ENCODE data around the gene AQP6. TPM values are rescaled to one million over a fixed set of nuclear protein-coding genes. Genes with fewer than 3 reads are reported as not detected.

Gene AQP6
- total RNA-seq, 1 experiment from 2014 or later = 0.31 TPM

DNA sequence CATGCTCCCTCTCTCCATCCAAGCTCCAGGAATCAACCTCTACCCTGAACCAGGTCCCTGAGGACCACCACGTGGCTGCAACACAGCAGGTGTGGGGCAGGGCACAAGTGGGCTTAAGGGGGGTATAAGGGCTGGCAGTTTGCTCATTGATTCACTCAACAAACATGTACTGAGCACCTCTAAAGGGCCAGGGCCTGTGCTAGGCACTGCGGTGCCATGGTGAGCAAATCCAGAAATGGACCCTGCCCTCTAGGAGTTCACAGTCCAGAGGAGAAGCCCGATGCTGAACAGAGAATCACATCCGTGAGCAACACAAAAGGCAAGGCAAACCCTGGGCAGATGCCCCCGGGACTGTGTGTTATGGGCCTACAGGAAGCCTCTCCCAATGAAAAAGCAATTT lies 28.7 kb upstream of the AQP6 start:
- intact Hi-C loops (cut with micrococcal nuclease; ENCODE audit: unreplicated experiment) = no loop called here
- H3K27ac ChIP-seq (ENCODE audit: low read length) = peak overlapping the region; percentile 23; the same call in 1 of the 2 replicates

DNA sequence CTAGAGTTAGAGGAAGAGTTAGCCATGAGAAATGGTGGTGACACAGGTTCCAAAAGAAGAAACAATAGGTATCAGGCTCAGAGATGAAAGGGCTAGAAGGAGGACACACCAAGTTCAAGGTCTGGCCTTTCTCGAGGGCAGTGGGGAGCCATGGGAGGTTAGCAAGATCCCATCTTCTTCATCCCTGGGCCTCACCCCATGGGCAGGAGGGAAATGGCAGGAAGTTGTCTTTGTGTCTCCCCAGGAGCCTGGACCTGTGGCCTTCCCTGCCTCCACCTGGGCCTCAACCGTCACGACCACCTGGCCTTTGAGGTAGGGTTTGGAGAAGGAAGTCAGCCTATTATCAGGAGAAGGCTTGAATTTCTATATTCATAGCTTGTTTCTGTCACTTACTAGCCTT lies 28.0 kb upstream of the AQP6 start:
- ChIA-PET CTCF (interaction anchor here (0.9 to 1.7 kb wide), 2 partner anchors 10 to 18 kb away, joined by 4 to 5 read pairs; no protein-coding TSS in a partner anchor), POLR2A (no interaction called here)
- in situ Hi-C loops (cut with HindIII; ENCODE audit: low pct_unique_long_range_greater_than_20kb, low sequenced_read_pairs) (no loop called here), intact Hi-C loops (cut with micrococcal nuclease; ENCODE audit: unreplicated experiment) (loop anchor here (5.0 kb wide), 1 partner anchor 77 kb away; no protein-coding TSS in a partner anchor)
- TF ChIP-seq, protein P1, sequence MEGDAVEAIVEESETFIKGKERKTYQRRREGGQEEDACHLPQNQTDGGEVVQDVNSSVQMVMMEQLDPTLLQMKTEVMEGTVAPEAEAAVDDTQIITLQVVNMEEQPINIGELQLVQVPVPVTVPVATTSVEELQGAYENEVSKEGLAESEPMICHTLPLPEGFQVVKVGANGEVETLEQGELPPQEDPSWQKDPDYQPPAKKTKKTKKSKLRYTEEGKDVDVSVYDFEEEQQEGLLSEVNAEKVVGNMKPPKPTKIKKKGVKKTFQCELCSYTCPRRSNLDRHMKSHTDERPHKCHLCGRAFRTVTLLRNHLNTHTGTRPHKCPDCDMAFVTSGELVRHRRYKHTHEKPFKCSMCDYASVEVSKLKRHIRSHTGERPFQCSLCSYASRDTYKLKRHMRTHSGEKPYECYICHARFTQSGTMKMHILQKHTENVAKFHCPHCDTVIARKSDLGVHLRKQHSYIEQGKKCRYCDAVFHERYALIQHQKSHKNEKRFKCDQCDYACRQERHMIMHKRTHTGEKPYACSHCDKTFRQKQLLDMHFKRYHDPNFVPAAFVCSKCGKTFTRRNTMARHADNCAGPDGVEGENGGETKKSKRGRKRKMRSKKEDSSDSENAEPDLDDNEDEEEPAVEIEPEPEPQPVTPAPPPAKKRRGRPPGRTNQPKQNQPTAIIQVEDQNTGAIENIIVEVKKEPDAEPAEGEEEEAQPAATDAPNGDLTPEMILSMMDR (IDR thresholded peaks at IDR 0.05) = no peak
- TF ChIP-seq POLR2AphosphoS5 (IDR thresholded peaks at IDR 0.05; ENCODE audit: low read depth, low read length) (no peak), SIN3A (IDR thresholded peaks at IDR 0.05; ENCODE audit: borderline replicate concordance, insufficient read depth, low read depth, low read length) (no peak), TCF7L2 (IDR thresholded peaks at IDR 0.05; ENCODE audit: low read depth, low read length) (no peak)
- TF ChIP-seq, protein P2, sequence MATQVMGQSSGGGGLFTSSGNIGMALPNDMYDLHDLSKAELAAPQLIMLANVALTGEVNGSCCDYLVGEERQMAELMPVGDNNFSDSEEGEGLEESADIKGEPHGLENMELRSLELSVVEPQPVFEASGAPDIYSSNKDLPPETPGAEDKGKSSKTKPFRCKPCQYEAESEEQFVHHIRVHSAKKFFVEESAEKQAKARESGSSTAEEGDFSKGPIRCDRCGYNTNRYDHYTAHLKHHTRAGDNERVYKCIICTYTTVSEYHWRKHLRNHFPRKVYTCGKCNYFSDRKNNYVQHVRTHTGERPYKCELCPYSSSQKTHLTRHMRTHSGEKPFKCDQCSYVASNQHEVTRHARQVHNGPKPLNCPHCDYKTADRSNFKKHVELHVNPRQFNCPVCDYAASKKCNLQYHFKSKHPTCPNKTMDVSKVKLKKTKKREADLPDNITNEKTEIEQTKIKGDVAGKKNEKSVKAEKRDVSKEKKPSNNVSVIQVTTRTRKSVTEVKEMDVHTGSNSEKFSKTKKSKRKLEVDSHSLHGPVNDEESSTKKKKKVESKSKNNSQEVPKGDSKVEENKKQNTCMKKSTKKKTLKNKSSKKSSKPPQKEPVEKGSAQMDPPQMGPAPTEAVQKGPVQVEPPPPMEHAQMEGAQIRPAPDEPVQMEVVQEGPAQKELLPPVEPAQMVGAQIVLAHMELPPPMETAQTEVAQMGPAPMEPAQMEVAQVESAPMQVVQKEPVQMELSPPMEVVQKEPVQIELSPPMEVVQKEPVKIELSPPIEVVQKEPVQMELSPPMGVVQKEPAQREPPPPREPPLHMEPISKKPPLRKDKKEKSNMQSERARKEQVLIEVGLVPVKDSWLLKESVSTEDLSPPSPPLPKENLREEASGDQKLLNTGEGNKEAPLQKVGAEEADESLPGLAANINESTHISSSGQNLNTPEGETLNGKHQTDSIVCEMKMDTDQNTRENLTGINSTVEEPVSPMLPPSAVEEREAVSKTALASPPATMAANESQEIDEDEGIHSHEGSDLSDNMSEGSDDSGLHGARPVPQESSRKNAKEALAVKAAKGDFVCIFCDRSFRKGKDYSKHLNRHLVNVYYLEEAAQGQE (IDR thresholded peaks at IDR 0.05; ENCODE audit: insufficient read depth in 1 of 2, low read depth in 2 of 2, low read length in 1 of 2) = no peak
- BruUV-seq (replicated peaks) = no TSS peak
- Histone ChIP-seq H3K4me3 (ENCODE audit: low read depth in 2 of 2, low read length in 2 of 2) (no peak overlapping the region), H3K36me3 (ENCODE audit: control insufficient read depth, insufficient read depth, low read length) (no peaks in the 10 kb centered on the region), H3K27me3 (ENCODE audit: control insufficient read depth, insufficient read depth, low read length) (no peaks in the 10 kb centered on the region), H3K4me1 (ENCODE audit: control insufficient read depth, insufficient read depth, low read length) (peaks cover 13% of the 10 kb centered on the region), H3K27ac (ENCODE audit: low read length) (peak overlapping the region; percentile 88; the same call in 1 of the 2 replicates), H3K9me3 (ENCODE audit: control insufficient read depth, insufficient read depth, low read depth, low read length) (no peaks in the 10 kb centered on the region)
- no peak for DNase-seq (ENCODE audit: low read depth, low spot score)
- no peak for ATAC-seq

More for the DNA sequence above, 28.7 kb upstream of the AQP6 start:
- CTCF ChIA-PET = no interaction called here
- no peak for ATAC-seq
- no peak overlapping the region for H3K4me3 ChIP-seq (ENCODE audit: low read depth in 2 of 2, low read length in 2 of 2)
- H3K36me3 ChIP-seq (ENCODE audit: control insufficient read depth, insufficient read depth, low read length) = no peaks in the 10 kb centered on the region
- POLR2A ChIA-PET = no interaction called here
- DNase-seq (ENCODE audit: low read depth, low spot score) = no peak
- H3K4me1 ChIP-seq (ENCODE audit: control insufficient read depth, insufficient read depth, low read length) = peaks cover 13% of the 10 kb centered on the region
- in situ Hi-C loops (cut with HindIII; ENCODE audit: low pct_unique_long_range_greater_than_20kb, low sequenced_read_pairs) = no loop called here
- no peaks in the 10 kb centered on the region for H3K9me3 ChIP-seq (ENCODE audit: control insufficient read depth, insufficient read depth, low read depth, low read length)
- TF ChIP-seq, protein P1 (IDR thresholded peaks at IDR 0.05) = no peak
- no peak for TF ChIP-seq SIN3A (IDR thresholded peaks at IDR 0.05; ENCODE audit: borderline replicate concordance, insufficient read depth, low read depth, low read length)
- BruUV-seq (replicated peaks) = no TSS peak
- no peaks in the 10 kb centered on the region for H3K27me3 ChIP-seq (ENCODE audit: control insufficient read depth, insufficient read depth, low read length)

Measured in Panc1 (cell line).